Activated CD8-positive, alpha-beta memory T cell treated with anti-CD3 and anti-CD28 coated beads for 4 hours (primary cell): ENCODE data around the gene BTBD19.
"Not testable (repeated sequence)": the region's sequence is repeated elsewhere in the genome, so short reads cannot be mapped to it uniquely, and the experiment has no call there.

Experiments
- DNase-seq, 2 donors: peaks; one replicate each; pipeline ENCODE4 v3.0.0-alpha.2; 2020; ENCODE audit warnings: low read depth in 2 of 2

The BTBD19 gene

GRCh38 chr1:44808063-44808937, at the start of gene BTBD19:
Gene BTBD19 (plus strand): TSS chr1:44808523. CDS start chr1:44808821, 298 bp downstream.
- DNase-seq: peak in 1 of 2 donors; percentile 68

DNA sequence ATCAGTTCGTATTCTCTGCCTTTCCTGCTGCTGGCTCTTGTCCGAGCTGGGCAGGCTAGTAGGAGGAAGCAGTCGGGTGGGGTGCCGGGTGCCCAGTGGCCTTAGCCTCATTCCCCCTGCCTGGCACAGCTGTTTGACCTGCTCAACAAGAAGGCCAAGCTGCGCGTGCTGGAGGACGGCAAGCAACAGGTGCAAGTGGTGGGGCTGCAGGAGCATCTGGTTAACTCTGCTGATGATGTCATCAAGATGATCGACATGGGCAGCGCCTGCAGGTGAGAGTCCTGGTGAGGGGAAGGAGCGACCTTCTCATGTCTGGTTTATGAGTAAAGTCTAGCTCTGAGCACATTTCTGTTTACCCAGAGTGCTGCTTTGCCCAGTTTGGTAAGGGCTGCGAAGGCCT, 49.2 kb upstream of the BTBD19 start:
- no peak for DNase-seq

DNA sequence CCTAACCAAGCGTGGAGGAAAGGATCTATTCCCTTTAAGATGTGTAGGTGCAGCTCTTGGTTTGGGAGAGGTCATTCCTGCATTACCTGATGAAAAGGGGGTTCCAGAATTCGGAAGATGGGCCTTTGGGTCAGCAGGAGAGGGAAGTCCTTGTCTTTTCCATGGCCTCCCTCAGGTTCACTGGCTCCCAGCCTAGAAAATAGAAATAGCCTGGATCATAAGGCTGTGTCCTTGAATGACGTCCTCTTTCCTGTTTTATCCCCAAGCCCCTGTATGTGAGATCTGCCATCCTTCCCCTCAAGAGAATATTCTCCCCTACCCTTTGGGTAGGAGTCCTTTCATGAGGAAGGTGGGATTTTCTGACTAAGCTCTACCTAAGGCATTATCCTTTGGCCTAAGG, 47.4 kb upstream of the BTBD19 start:
- no peak for DNase-seq

GRCh38 chr1:44766421-44766820, 41.9 kb upstream of the BTBD19 start:
- DNase-seq: not testable (repeated sequence)

DNA sequence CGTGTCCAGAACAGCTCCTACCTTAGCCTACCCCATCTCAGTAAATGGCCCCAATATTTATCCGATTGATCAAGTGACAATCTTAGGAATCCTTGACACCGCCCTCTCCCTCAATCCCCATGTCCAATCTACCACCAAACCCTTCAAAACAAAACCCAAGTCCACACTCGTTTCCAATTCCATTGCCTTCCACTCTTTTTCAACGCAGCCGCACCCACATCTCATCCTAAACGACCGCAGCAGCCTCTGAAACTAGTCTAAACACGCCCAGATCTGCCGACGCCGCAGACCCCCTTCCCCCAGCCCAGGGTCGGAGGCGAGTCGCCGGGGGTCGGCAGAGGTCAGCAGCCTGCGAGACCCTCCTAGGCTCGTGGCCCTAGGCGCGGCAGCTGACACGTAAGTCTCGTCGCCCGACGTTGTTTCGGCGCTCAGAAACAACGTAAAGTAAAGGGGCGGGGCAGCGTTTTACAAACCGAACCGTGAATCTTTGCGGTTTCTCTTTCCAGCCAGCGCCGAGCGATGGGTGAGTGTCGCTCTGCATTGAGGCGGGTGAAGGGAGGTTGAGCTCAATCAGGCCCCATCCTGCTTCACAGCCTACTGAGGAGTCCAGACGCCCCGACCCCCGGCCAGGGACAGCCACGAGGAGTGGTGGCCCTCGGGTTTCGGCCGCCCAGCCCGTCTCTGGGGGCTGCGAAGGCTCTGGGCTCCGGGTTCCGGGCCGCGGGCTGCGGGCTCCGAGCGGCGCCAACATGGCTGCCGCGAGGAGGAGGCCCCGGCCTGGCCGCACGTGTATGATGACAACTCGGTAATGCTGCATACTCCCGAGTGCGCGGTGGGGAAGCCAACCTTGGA, 33.0 kb upstream of the BTBD19 start, which contains the start of gene RPS8:
TSS of gene RPS8 (plus strand) at position 463 of the 852 bp plus-strand sequence. CDS start at position 520, 57 bp downstream.
- DNase-seq: peak; percentile 81 to 86

DNA sequence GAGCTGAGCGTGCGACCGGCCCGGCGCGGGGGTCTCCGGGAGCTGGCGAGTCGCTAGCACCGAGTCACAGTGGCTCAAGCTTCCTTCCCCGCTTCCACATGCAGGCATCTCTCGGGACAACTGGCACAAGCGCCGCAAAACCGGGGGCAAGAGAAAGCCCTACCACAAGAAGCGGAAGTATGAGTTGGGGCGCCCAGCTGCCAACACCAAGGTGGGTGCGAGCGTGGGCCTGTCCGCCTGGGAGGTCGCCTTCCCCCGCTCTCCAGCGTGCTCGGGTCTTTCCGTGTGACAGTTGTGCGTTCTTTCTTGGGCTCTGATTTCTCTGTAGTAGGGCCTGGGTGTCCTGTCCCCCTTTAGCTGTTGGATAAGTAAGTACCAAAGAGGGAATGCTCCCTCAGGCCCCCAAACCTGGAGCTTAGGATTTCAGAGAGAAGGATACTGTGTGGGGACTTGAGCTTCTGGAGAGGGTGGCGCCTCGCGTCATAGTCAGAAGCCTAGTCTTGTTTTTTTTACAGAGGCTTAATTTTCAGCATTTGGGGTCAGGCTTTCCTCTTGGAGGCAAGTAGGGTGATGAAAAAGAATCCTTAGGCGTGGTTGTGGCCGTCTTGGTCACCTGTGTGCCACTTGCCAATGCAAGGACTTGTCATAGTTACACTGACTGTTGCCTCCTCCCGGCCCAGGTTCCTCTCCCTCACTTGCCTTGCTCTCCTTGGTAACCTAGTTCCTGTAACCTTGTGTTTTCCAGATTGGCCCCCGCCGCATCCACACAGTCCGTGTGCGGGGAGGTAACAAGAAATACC, 32.2 kb upstream of the BTBD19 start:
- DNase-seq: peak in 1 of 2 donors; percentile 48

DNA sequence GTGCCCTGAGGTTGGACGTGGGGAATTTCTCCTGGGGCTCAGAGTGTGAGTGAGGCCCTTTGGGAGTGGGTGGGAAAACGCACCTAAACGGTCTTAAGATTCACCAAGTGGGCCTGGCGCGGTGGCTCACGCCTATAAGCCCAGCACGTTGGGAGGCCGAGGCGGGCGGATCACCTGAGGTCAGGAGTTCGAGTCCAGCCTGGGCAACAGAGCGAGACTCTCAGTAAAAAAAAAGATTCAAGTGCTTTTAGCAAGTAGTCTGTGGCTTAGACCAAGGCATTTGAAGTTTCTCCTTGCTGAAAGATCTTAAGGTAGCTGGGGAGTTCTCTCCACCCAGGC, 31.6 kb upstream of the BTBD19 start:
- DNase-seq: no peak

- no peak for DNase-seq
Measured at GRCh38 chr1:44777547-44777946, 30.8 kb upstream of the BTBD19 start.

- no peak for DNase-seq
Measured at GRCh38 chr1:44777969-44778635, 30.2 kb upstream of the BTBD19 start.

DNA sequence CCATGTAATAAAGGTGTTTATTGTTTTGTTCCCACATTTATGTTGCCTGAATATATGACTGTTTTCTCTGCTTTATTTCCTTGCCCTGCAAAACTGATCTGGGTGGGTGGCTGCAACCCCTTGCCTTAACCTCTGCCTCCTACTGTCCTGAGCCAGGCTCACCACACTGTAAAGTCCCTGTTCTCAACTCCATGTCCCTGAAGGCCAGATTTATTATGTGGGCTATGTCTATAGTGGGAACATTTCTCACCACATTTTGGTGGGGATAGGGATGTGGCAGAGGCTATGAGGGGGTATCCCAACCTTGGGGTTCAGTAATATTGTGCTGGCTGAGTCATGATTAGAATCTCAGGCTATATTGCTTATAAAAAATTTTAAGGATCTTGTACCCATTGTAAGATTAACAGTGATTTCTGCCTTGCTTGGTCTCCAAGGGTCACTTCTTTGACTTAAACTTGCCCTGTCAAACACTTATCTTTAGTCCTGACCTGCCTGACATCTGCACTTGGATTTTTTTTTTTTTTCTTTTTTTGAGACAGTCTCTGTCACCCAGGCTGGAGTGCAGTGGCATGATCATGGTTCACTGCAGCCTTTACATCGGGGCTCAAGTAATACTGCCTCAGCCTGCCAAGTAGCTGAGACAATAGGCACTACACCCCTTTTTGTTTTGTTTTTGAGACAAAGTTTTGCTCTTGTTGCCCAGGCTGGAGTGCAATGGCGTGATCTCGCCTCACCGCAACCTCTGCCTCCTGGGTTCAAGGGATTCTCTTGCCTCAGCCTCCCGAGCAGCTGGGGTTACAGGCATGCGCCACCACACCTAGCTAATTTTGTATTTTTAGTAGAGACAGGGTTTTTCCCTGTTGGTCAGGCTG, 29.4 kb upstream of the BTBD19 start:
- DNase-seq: no peak

- DNase-seq: no peak
Measured at GRCh38 chr1:44780583-44781121, 27.7 kb upstream of the BTBD19 start.

DNA sequence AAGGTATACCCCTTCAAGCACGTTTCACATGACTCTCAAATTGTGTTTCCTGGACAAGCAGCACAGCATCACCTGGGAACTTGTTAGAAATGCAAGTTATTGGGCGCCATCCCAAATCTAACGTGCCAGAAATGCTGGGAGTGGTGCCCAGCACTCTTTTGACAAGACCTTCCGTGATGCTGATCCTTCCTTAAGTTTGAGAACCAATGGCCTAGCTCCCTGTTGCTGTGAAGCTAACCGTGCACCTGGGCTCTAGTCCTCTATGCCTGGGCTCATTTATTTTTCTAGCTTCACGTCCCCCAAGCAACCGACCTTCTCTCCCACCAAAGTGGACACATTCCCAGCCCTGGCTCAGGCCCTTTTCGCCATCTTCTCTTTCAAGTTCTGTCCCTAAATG, 24.6 kb upstream of the BTBD19 start:
- DNase-seq: no peak

- DNase-seq: no peak
Measured at GRCh38 chr1:44784094-44785028, 24.0 kb upstream of the BTBD19 start.

DNA sequence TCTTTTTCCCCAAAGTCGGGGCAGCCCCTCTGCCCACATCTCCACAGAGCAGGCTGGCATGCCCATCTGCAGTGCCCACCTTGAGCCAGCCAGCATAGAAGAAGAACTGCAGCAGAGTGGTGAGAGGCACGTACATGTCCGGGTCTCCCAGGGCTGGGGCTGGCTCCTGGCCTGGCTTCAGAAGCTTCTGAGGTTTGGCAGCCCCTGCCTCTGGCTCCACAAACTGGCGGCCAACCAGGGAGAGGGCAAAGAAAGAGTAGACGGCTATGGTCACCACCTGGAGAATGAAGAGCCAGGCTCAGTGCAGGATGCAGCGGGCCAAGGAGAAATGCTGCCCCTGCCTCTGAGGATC, 23.3 kb upstream of the BTBD19 start:
- DNase-seq: no peak

- no peak for DNase-seq
Measured at GRCh38 chr1:44785501-44786137, 22.7 kb upstream of the BTBD19 start.

- DNase-seq: peak; percentile 59 to 61
Measured at GRCh38 chr1:44786138-44786840, 22.0 kb upstream of the BTBD19 start.

DNA sequence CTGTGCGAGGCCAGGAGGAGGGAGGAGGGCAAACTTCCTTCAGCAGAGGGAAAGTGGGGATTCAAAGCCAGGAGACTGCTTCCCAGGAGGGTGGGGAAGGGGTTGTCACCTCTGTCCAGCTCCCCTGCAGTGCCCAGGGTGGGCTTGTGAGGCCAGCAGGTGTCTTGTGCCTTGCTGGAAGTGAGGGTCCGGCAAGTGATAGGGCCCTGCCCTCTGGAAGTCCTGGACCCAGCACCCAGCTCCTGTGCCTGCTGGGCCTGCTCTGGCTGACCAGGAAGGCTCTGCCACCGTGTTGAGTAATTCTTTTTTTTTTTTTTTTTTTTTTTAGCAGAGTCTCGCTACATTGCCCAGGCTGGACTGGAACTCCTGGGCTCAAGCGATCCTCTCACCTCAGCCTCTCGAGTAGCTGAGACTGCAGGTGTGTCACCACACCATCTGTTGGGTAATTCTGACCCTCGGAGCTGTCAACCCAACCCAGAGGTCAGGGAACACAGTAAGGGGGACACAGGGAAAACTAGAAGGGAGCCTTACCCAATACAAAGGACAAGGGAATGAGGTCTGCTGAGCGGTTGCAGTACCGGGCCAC, 21.4 kb upstream of the BTBD19 start:
- no peak for DNase-seq
